Ascending aorta (tissue), 2 donors: ENCODE measurements around the gene TTLL3. TPM values are rescaled to one million over a fixed set of nuclear protein-coding genes. Genes with fewer than 3 reads are reported as not detected.

ENCODE experiments used
- DNase-seq, 2 donors: peaks; one replicate each; pipeline ENCODE4 v3.0.0-alpha.2; 2019; ENCODE audit warnings: low spot score in 2 of 2
- H3K27ac ChIP-seq, 2 donors: fragments of 200-600 bp; sonication (generic); one replicate each; pipeline ENCODE4 v1.5.1; 2016 to 2017; ENCODE audit warnings: mild to moderate bottlenecking in 1 of 2
- H3K27me3 ChIP-seq: fragments of 200-600 bp; sonication (generic); one replicate; pipeline ENCODE4 v1.5.1; 2017
- H3K36me3 ChIP-seq, 2 donors: fragments of 200-600 bp; sonication (generic); one replicate each; pipeline ENCODE4 v1.5.1; 2016
- H3K4me1 ChIP-seq, 2 donors: fragments of 200-600 bp; sonication (generic); one replicate each; pipeline ENCODE4 v1.5.1; 2016 to 2017; ENCODE audit warnings: mild to moderate bottlenecking in 1 of 2
- H3K4me3 ChIP-seq, 2 donors: fragments of 200-600 bp; sonication (generic); one replicate each; pipeline ENCODE4 v1.5.1; 2016 to 2017; ENCODE audit warnings: mild to moderate bottlenecking in 1 of 2
- H3K9me3 ChIP-seq, 2 donors: fragments of 200-600 bp; sonication (generic); one replicate each; pipeline ENCODE4 v1.5.1; 2016
- intact Hi-C: fragments of 100-400 bp; cut with DNase I; formaldehyde crosslinking; loops from one replicate; pipeline ENCODE4 v1.15.1; 2023
- total RNA-seq: library from RNA; depleted of rRNA; stranded (reverse); fragments of >200 nt; gene quantifications from one replicate; pipeline ENCODE4 v1.1.0, GENCODE V29; 2016
- TF ChIP-seq, protein P1 (sequence below), 3 experiments: fragments of 200-600 bp in 2 of 3; fragments of 450-650 bp in 1 of 3; sonication (generic) in 2 of 3; IDR thresholded peaks; one replicate each; pipeline ENCODE4 v1.5.1; 2016 to 2019; ENCODE audit warnings: antibody characterized with exemption in 3 of 3, mild to moderate bottlenecking in 1 of 3, moderate library complexity in 1 of 3

The TTLL3 gene
- total RNA-seq, 1 donor from 2014 or later = 47.0 TPM

DNA sequence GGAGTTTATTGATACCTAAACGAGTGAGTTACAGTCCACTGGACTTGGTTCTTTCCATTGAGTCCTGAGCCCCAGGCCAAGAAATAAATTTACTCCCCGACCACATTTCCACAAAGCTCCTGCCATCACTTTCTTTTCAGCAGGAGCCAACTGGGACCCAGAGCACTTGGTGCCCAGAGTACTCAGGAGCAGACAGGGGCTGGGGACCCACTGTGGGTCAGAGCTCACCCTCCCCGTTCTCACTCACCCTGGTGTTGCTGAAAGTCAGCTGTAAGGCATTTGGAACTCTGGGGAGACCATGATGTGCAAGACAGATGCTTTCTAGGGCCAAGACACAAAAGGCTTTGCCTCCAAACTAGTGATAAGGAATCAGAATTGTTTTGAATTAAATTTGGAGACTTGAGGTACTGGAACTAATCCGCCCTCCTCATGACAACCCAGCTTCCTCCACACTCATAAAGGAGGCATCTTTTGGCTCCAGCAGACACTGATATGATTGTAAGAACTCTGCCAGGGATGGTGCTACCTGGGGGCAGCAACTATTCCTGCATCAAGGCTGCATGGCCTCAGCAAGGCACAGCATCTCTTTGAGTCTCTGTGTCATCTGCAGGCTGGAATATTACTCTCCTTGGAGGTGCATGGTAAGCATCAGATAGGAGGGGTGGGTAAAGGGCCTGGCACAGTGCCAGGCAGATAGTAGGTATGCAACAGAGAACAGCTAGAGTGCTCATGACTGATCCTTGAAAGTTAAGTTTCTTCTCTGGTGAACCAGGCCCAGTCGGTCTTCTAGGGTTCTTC is 33.0 kb upstream of the TTLL3 start:
- H3K36me3 ChIP-seq = peaks cover 14 to 23% of the 10 kb centered on the region in 2 donors
- intact Hi-C loops = no loop called here
- DNase-seq = no peak
- no peaks in the 10 kb centered on the region for H3K9me3 ChIP-seq
- no peaks in the 10 kb centered on the region for H3K27me3 ChIP-seq
- no peak overlapping the region for H3K4me3 ChIP-seq
- no peak overlapping the region for H3K27ac ChIP-seq
- TF ChIP-seq, protein P1, sequence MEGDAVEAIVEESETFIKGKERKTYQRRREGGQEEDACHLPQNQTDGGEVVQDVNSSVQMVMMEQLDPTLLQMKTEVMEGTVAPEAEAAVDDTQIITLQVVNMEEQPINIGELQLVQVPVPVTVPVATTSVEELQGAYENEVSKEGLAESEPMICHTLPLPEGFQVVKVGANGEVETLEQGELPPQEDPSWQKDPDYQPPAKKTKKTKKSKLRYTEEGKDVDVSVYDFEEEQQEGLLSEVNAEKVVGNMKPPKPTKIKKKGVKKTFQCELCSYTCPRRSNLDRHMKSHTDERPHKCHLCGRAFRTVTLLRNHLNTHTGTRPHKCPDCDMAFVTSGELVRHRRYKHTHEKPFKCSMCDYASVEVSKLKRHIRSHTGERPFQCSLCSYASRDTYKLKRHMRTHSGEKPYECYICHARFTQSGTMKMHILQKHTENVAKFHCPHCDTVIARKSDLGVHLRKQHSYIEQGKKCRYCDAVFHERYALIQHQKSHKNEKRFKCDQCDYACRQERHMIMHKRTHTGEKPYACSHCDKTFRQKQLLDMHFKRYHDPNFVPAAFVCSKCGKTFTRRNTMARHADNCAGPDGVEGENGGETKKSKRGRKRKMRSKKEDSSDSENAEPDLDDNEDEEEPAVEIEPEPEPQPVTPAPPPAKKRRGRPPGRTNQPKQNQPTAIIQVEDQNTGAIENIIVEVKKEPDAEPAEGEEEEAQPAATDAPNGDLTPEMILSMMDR (IDR thresholded peaks at IDR 0.05) = no peak
- H3K4me1 ChIP-seq = no peaks in the 10 kb centered on the region

- TF ChIP-seq, protein P1 (IDR thresholded peaks at IDR 0.05) = no peak
- Histone ChIP-seq H3K9me3 (no peaks in the 10 kb centered on the region), H3K27me3 (no peaks in the 10 kb centered on the region), H3K27ac (no peak overlapping the region), H3K4me1 (no peaks in the 10 kb centered on the region), H3K4me3 (no peak overlapping the region), H3K36me3 (peaks cover 20 to 28% of the 10 kb centered on the region in 2 donors)
- intact Hi-C loops = no loop called here
- no peak for DNase-seq
Observed at GRCh38 chr3:9777694-9778021, 32.4 kb upstream of the TTLL3 start.

DNA sequence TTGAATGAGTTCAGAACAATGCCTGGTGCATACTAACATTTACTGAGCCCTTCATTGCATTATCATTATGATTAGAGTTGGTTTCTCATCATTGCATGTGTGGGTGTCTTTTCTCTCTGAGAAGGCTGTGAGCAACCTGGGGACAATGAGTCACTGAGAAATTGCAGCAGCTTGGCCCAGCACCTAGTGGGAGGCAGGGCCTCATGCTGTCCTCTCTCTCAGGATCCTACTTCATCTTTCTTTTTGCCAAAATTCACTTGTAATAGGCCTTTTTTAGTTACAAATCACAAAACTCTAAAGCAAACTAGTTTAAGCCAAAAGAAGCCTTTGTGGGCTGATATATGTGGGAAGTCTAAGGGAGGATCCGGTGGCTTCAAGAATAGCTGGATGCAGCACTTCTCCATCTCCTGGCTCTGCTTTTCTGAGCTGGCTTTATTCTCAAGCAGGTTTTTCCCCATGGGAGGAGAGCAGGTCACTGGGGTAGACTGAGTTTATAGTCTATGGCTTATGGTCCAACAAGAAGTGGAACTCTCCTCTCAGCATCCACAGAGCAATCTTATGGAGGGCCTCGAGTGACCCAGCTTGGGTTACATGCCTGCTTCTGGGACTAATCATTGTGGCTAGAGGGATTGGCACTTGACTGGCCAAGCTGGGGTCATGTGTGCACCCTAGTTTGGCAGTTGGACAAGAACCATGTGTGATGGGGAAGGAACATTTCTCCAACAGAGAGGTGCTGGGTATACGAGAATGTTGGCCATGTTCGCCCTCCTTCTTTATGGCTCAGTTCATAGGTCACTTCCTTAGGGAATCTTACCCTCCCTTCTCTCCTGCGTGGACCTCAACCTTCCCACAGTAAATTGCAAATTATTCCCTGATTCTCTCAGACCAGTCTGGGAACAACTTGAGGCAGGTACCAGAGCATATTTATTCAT is 31.7 kb upstream of the TTLL3 start:
- H3K27ac ChIP-seq = no peak overlapping the region
- intact Hi-C loops = no loop called here
- no peak for DNase-seq

DNA sequence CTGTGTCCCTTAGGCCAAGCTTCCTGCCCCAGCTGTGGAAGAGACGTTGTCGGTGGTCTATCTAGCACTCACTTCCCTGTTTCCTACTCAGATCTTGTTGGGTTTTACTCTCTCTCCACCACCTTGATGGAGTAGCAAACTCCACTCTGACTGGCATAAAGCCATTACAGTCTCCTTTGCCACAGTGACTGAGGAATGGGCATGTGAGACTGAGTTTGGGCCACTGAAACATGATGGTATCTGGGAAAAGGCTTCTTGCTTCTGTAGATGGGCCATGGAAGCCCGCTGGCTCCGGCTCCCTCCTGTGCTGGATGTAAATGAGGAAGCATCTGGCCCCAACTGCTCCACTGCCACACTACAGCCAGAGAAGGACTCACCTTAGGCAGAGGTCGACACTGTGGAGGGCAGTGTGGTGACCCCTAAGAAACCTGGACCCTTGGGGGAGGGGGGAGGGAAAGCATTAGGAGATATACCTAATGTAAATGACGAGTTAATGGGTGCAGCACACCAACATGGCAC is 30.9 kb upstream of the TTLL3 start:
- Histone ChIP-seq H3K27ac (no peak overlapping the region), H3K27me3 (no peaks in the 10 kb centered on the region), H3K9me3 (no peaks in the 10 kb centered on the region), H3K36me3 (peaks cover 27 to 43% of the 10 kb centered on the region in 2 donors), H3K4me1 (no peaks in the 10 kb centered on the region), H3K4me3 (no peak overlapping the region)
- DNase-seq = no peak
- intact Hi-C loops = no loop called here
- TF ChIP-seq, protein P1 (IDR thresholded peaks at IDR 0.05) = no peak

More for the DNA sequence above, 31.7 kb upstream of the TTLL3 start:
- Histone ChIP-seq H3K4me3 (no peak overlapping the region), H3K9me3 (no peaks in the 10 kb centered on the region), H3K4me1 (no peaks in the 10 kb centered on the region), H3K36me3 (peaks cover 21 to 36% of the 10 kb centered on the region in 2 donors), H3K27me3 (no peaks in the 10 kb centered on the region)
- TF ChIP-seq, protein P1 (IDR thresholded peaks at IDR 0.05) = no peak

GRCh38 chr3:9779721-9780457 is 30.2 kb upstream of the TTLL3 start:
- Histone ChIP-seq H3K36me3 (peaks cover 33 to 51% of the 10 kb centered on the region in 2 donors), H3K27me3 (no peaks in the 10 kb centered on the region), H3K4me1 (no peaks in the 10 kb centered on the region), H3K9me3 (no peaks in the 10 kb centered on the region), H3K27ac (no peak overlapping the region), H3K4me3 (no peak overlapping the region)
- DNase-seq = peak in 1 of 2 donors; percentile 69
- TF ChIP-seq, protein P1 (IDR thresholded peaks at IDR 0.05) = no peak
- intact Hi-C loops = no loop called here
